GM12878 (cell line): ENCODE results near the gene ARFGAP2. TPM values are rescaled to one million over a fixed set of nuclear protein-coding genes. Genes with fewer than 3 reads are reported as not detected.

ENCODE experiments used
- ATAC-seq: fragments of 200-7000 bp; cut with Tn5 transposase; 3 replicates; pipeline ENCODE4 v1.9.1; 2020; ENCODE audit warnings: mild to moderate bottlenecking, moderate library complexity
- BruUV-seq: library from RNA; stranded (reverse); fragments of 400-500 nt; replicated peaks from 2 replicates; lab custom pipeline; 2021; lab: Mats Ljungman, UMichigan
- CTCF ChIA-PET: fragments of 300-600 bp; sonication (Branson Sonifier 250); formaldehyde crosslinking; extraction: SDS; loops from one replicate; lab custom pipeline; 2021; ENCODE audit warnings: inconsistent platforms; lab: Yijun Ruan, JAX
- POLR2A ChIA-PET: fragments of 350-600 bp; formaldehyde crosslinking; extraction: SDS; loops from one replicate; lab custom pipeline; 2021; ENCODE audit warnings: inconsistent platforms; lab: Charles Lee
- RAD21 ChIA-PET: fragments of 300-600 bp; sonication (Branson Sonifier 250); formaldehyde crosslinking; loops from one replicate; lab custom pipeline; 2023; ENCODE audit warnings: antibody characterized with exemption; ENCODE audit not compliant: unreplicated experiment; lab: Charles Lee
- SMC1A ChIA-PET: fragments of 300-600 bp; sonication (Branson Sonifier 250); formaldehyde crosslinking; loops from one replicate; lab custom pipeline; 2023; ENCODE audit not compliant: unreplicated experiment, uncharacterized antibody; lab: Charles Lee
- DNase-seq: peaks from one replicate; pipeline ENCODE4 v3.0.0-alpha.2; 2011; ENCODE audit warnings: low read depth, low spot score
- FAIRE-seq: peaks from 3 replicates; lab custom pipeline; 2011; peaks lifted over from hg19 to GRCh38; lab: Jason Lieb, UNC
- H2AFZ ChIP-seq: 2 replicates; pipeline ENCODE4 v1.6.0; 2011; ENCODE audit warnings: low read depth, low read length, control low read depth; ENCODE audit not compliant: control insufficient read depth
- H3K27ac ChIP-seq: 2 replicates; pipeline ENCODE4 v1.5.1; 2011; ENCODE audit warnings: control low read depth; ENCODE audit not compliant: control insufficient read depth, insufficient read depth
- H3K27me3 ChIP-seq, 2 experiments: replicated peaks in 1 of 2; 2 replicates each; pipeline versions ENCODE4 v1.6.0 to v1.6.1; 2011; ENCODE audit warnings: low read length in 1 of 2; ENCODE audit not compliant: control insufficient read depth in 2 of 2, insufficient read depth in 2 of 2
- H3K36me3 ChIP-seq, 2 experiments: 2 replicates each; pipeline ENCODE4 v1.5.1; 2011; ENCODE audit warnings: low read length in 1 of 2; ENCODE audit not compliant: control insufficient read depth in 2 of 2, insufficient read depth in 2 of 2
- H3K4me1 ChIP-seq: 2 replicates; pipeline ENCODE4 v1.6.1; 2011; ENCODE audit warnings: mild to moderate bottlenecking, low read length, moderate library complexity, mixed read lengths; ENCODE audit not compliant: control insufficient read depth, insufficient read depth
- H3K4me2 ChIP-seq: 2 replicates; pipeline ENCODE4 v1.6.0; 2011; ENCODE audit warnings: control low read depth; ENCODE audit not compliant: control insufficient read depth, insufficient read depth
- H3K4me3 ChIP-seq: fragments of 200-600 bp; sonication (generic); 2 replicates; pipeline ENCODE4 v1.5.1; 2016
- H3K79me2 ChIP-seq: 2 replicates; pipeline ENCODE4 v1.6.0; 2011; ENCODE audit warnings: low read length; ENCODE audit not compliant: control insufficient read depth, insufficient read depth
- H3K9ac ChIP-seq: 2 replicates; pipeline ENCODE4 v1.8.0; 2011; ENCODE audit warnings: low read length, control low read depth, mixed read lengths; ENCODE audit not compliant: control insufficient read depth, insufficient read depth
- H3K9me3 ChIP-seq: replicated peaks from 3 replicates; pipeline ENCODE4 v1.5.1; 2011; ENCODE audit warnings: mild to moderate bottlenecking, low read length; ENCODE audit not compliant: control insufficient read depth, insufficient read depth
- H4K20me1 ChIP-seq: 2 replicates; pipeline ENCODE4 v1.6.0; 2011; ENCODE audit not compliant: control insufficient read depth, insufficient read depth
- ATF7 ChIP-seq: fragments of 450-650 bp; IDR thresholded peaks from 2 replicates; pipeline ENCODE4 v1.6.1; 2016; ENCODE audit warnings: low read depth, mild to moderate bottlenecking
- BMI1 ChIP-seq: fragments of 450-650 bp; IDR thresholded peaks from 2 replicates; pipeline ENCODE4 v1.6.1; 2016; ENCODE audit warnings: mild to moderate bottlenecking, moderate library complexity, borderline replicate concordance
- NBN ChIP-seq: fragments of 450-650 bp; IDR thresholded peaks from 2 replicates; pipeline ENCODE4 v1.6.1; 2016
- POLR2AphosphoS5 ChIP-seq: IDR thresholded peaks from 2 replicates; pipeline ENCODE4 v1.6.1; 2011; ENCODE audit warnings: mild to moderate bottlenecking, low read length, inconsistent platforms
- RUNX3 ChIP-seq: IDR thresholded peaks from 2 replicates; pipeline ENCODE4 v1.6.1; 2012; ENCODE audit warnings: low read length, inconsistent platforms
- SPI1 ChIP-seq: IDR thresholded peaks from 2 replicates; pipeline ENCODE4 v1.6.1; 2011; ENCODE audit warnings: low read depth, mild to moderate bottlenecking, low read length, moderate library complexity, borderline replicate concordance; ENCODE audit not compliant: insufficient read depth
- SREBF1 ChIP-seq: IDR thresholded peaks from 2 replicates; pipeline ENCODE4 v1.6.1; 2012; ENCODE audit warnings: mild to moderate bottlenecking, low read length
- ZNF384 ChIP-seq: IDR thresholded peaks from 2 replicates; pipeline ENCODE4 v1.6.1; 2012; ENCODE audit warnings: low read depth, mild to moderate bottlenecking, low read length, improper control_type of control experiment, borderline replicate concordance
- ZNF622 ChIP-seq: fragments of 450-650 bp; IDR thresholded peaks from 2 replicates; pipeline ENCODE4 v1.6.1; 2017; ENCODE audit warnings: mild to moderate bottlenecking, inconsistent platforms
- ZZZ3 ChIP-seq: IDR thresholded peaks from 2 replicates; pipeline ENCODE4 v1.6.1; 2011; ENCODE audit warnings: low read depth; ENCODE audit not compliant: control insufficient read depth, insufficient read length
- WGBS: methylation state at CpG from one replicate; pipeline ENCODE4 v1.1.6; 2016; ENCODE audit warnings: low lambda C conversion rate; ENCODE audit not compliant: insufficient replicate concordance, insufficient coverage; ENCODE audit errors: missing lambda C conversion rate; 5-methylcytosine and 5-hydroxymethylcytosine counted together
- in situ Hi-C: fragments of 300-500 bp; cut with MboI; formaldehyde crosslinking; loops from 9 replicates; pipeline ENCODE4 v1.14.3; 2018; ENCODE audit warnings: mixed read lengths
- intact Hi-C: fragments of 100-400 bp; cut with micrococcal nuclease; formaldehyde crosslinking; loops from one replicate; pipeline ENCODE4 v1.14.2; 2022; ENCODE audit not compliant: unreplicated experiment
- polyA plus RNA-seq, 11 experiments: library from polyadenylated mRNA; depleted of rRNA in 4 of 11; unstranded in 6 of 11; stranded (reverse) in 5 of 11; fragments of >200 nt; fragmentation: Nextera tagmentation in 4 of 11; fragmentation: Illumina TruSeq in 1 of 11; extraction: Ambion mirVana in 4 of 11; extraction: Trizol in 1 of 11; gene quantifications; 1 replicate in 1 of 11; 2 replicates in 10 of 11; pipeline versions ENCODE4 v1.2.1 to v1.2.3, GENCODE V29; 2011 to 2016; ENCODE audit warnings: inconsistent platforms in 2 of 11, missing spikeins in 2 of 11, low read depth in 1 of 11
- total RNA-seq, 4 experiments: library from RNA; depleted of rRNA in 3 of 4; stranded (reverse); fragments of >200 nt in 3 of 4; fragmentation: Illumina TruSeq in 1 of 4; extraction: Trizol in 1 of 4; gene quantifications; 2 replicates each; pipeline versions ENCODE4 v1.2.1 to v1.2.3, GENCODE V29; 2013 to 2021
- TF ChIP-seq, protein P1 (sequence below): fragments of 450-650 bp; IDR thresholded peaks from 2 replicates; pipeline ENCODE4 v1.6.1; 2018; ENCODE audit warnings: mild to moderate bottlenecking, low read depth, moderate library complexity; ENCODE audit not compliant: partially characterized antibody

The ARFGAP2 gene
- total and polyA plus RNA-seq, 10 of the 15 experiments (the other 5 are each of a cell fraction or from before 2014, with no cell fraction given): 20.9 to 100 (median 75.5) TPM

DNA sequence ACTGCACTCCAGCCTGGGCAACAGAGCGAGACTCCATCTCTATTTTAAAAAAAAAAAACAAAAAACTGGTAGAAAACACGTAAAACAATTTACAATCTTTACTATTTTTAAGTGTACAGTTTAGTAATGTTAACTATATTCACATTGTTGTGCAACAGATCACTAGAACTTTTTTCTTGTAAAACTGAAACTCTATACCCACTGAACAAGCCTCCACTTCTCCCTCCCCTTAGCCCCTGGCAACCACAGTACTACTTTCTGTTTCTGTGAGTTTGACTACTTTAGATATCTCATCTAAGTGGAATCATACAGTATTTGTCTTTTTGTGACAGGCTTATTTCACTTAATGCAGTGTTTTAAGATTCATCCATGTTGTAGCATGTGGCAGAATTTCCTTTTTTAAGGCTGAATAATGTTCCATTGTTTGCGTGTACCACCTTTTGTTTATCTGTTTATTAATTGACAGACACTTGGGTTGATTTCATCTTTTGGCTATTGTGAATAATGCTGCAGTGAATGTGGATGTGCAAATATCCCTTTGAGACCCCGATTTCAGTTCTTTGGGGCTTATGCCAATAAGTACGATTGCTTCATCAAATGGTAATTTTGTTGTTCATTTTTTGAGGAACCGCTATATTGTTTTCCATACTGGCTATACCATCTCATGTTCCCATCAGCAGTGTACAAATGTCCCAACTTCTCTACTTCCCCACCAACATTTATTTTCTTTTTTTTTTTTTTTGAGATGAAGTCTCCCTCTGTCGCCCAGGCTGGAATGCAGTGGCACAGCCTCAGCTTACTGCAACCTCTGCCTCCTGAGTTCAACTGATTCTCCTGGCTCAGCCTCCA, 49.1 kb upstream of the ARFGAP2 start:
- Histone ChIP-seq H3K4me3 (peak overlapping the region; percentile 2; the same call in 1 of the 2 replicates), H3K9me3 (no peaks in the 10 kb centered on the region), H3K4me2 (peak overlapping the region; percentile 56; the same call in 1 of the 2 replicates), H3K4me1 (peaks cover 10% of the 10 kb centered on the region), H3K36me3 (peaks cover 1 to 9% of the 10 kb centered on the region in 2 experiments; a peak in 3 of 4 replicates), H3K79me2 (peaks cover 8% of the 10 kb centered on the region), H3K9ac (no peak overlapping the region), H3K27me3 (no peaks in the 10 kb centered on the region), H2AFZ (no peak overlapping the region), H4K20me1 (no peaks in the 10 kb centered on the region), H3K27ac (peak overlapping the region; percentile 15; the same call in 1 of the 2 replicates)
- in situ Hi-C loops (no loop called here), intact Hi-C loops (no loop called here)
- TF ChIP-seq ZNF384: 0 out of 2 replicates have a peak, but pooled peaks have one; percentile 15
- TF ChIP-seq POLR2AphosphoS5: no peak
- peak; percentile 70 for TF ChIP-seq RUNX3
- no peak for TF ChIP-seq BMI1
- TF ChIP-seq ATF7: peak; percentile 11; the same call in 1 of the 2 replicates
- no peak for TF ChIP-seq ZNF622
- TF ChIP-seq NBN: 0 out of 2 replicates have a peak, but pooled peaks have one; percentile 42
- TF ChIP-seq, protein P1, sequence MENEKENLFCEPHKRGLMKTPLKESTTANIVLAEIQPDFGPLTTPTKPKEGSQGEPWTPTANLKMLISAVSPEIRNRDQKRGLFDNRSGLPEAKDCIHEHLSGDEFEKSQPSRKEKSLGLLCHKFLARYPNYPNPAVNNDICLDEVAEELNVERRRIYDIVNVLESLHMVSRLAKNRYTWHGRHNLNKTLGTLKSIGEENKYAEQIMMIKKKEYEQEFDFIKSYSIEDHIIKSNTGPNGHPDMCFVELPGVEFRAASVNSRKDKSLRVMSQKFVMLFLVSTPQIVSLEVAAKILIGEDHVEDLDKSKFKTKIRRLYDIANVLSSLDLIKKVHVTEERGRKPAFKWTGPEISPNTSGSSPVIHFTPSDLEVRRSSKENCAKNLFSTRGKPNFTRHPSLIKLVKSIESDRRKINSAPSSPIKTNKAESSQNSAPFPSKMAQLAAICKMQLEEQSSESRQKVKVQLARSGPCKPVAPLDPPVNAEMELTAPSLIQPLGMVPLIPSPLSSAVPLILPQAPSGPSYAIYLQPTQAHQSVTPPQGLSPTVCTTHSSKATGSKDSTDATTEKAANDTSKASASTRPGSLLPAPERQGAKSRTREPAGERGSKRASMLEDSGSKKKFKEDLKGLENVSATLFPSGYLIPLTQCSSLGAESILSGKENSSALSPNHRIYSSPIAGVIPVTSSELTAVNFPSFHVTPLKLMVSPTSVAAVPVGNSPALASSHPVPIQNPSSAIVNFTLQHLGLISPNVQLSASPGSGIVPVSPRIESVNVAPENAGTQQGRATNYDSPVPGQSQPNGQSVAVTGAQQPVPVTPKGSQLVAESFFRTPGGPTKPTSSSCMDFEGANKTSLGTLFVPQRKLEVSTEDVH: no peak
- TF ChIP-seq SREBF1: no peak
- peak; percentile 36; the same call in 1 of the 2 replicates for TF ChIP-seq SPI1
- no peak for TF ChIP-seq ZZZ3
- ChIA-PET CTCF (interaction anchor here (0.6 to 2.7 kb wide), 5 partner anchors 11 to 33 kb away, joined by 3 to 8 read pairs (median 3); partner anchors contain the start of genes ACP2 and DDB2), RAD21 (no interaction called here), POLR2A (interaction anchor here (0.7 kb wide), 1 partner anchor 11 kb away, joined by 5 read pairs; no protein-coding TSS in a partner anchor), SMC1A (interaction anchor here (1.1 kb wide), 1 partner anchor 9 kb away, joined by 3 read pairs; no protein-coding TSS in a partner anchor)
- 68% methylated on average over 6 of the region's 7 CpGs for WGBS
- BruUV-seq: no TSS peak
- ATAC-seq (peak; percentile 99), DNase-seq (peak; percentile 48), FAIRE-seq (peak; percentile 92)
